HUES64 (cell line): ENCODE results near the gene EBF3.

Experiments
- H3K27ac ChIP-seq: 2 replicates; pipeline ENCODE4 v1.7.0; 2013; ENCODE audit warnings: low read depth, low read length, inconsistent platforms
- H3K27me3 ChIP-seq: 2 replicates; pipeline ENCODE4 v1.6.1; 2013; ENCODE audit warnings: mild to moderate bottlenecking, low read length; ENCODE audit not compliant: insufficient read depth
- H3K36me3 ChIP-seq: 2 replicates; pipeline ENCODE4 v1.6.1; 2013; ENCODE audit warnings: mild to moderate bottlenecking, low read length; ENCODE audit not compliant: insufficient read depth
- H3K4me1 ChIP-seq: 2 replicates; pipeline ENCODE4 v1.6.1; 2013; ENCODE audit warnings: mild to moderate bottlenecking, low read length, moderate library complexity; ENCODE audit not compliant: insufficient read depth
- H3K4me3 ChIP-seq: 2 replicates; pipeline ENCODE4 v1.5.1; 2013; ENCODE audit warnings: mild to moderate bottlenecking, low read length, moderate library complexity
- H3K9ac ChIP-seq: 2 replicates; pipeline ENCODE4 v1.6.1; 2013; ENCODE audit warnings: mild to moderate bottlenecking, low read depth, low read length
- H3K9me3 ChIP-seq: 2 replicates; pipeline ENCODE4 v1.6.1; 2013; ENCODE audit warnings: low read depth, low read length; ENCODE audit not compliant: insufficient read depth
- WGBS: fragments of 150-250, 120-280 bp; methylation state at CpG from one replicate; pipeline ENCODE4 v1.1.7; 2013; ENCODE audit warnings: missing lambda C conversion rate; 5-methylcytosine and 5-hydroxymethylcytosine counted together

EBF3 gene

DNA sequence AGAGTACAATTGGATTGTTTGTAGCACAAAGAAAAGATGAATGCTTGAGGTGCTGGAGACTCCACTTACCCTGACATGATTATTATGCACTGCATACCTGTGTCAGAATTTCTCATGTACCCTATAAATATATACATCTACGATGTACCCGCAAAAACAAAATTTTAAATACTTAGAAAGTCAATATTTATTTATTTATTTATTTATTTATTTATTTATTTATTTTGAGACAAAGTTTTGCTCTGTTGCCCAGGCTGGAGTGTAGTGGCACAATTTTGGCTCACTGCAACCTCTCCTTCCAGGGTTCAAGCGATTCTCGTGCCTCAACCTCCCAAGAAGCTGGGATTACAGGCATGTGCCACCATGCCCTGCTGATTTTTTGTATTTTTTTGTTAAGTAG lies 35.1 kb upstream of the EBF3 start:
- no peaks in the 10 kb centered on the region for H3K27me3 ChIP-seq
- no peaks in the 10 kb centered on the region for H3K4me1 ChIP-seq
- H3K4me3 ChIP-seq = no peak overlapping the region
- WGBS = 99% methylated on average over 4 of the region's 4 CpGs
- H3K9me3 ChIP-seq = 0 out of 2 replicates have a peak, but pooled peaks cover 1% of the 10 kb centered on the region
- no peaks in the 10 kb centered on the region for H3K36me3 ChIP-seq
- H3K27ac ChIP-seq = no peak overlapping the region
- no peak overlapping the region for H3K9ac ChIP-seq

DNA sequence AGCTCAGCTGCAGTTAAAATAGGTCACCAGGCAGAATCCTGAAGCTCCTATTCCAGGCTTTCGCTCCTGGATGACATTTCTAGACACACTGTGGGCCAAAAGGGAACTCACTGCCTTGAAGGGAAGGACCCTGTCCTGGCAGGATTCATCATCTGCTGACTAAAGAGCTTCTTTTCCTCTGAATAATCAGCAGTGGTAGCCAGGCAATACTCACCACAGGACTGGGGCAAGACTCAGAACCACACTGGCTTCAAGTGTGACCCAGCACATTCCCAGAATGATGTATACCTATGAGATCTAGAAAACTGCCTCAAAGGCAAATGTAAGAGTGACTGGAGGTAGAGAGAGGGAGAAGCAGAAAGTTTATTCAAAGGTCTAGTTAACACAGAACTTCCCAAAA lies 29.5 kb upstream of the EBF3 start:
- 88% methylated on average over 1 of the region's 1 CpG for WGBS
- H3K27me3 ChIP-seq = no peaks in the 10 kb centered on the region
- H3K36me3 ChIP-seq = no peaks in the 10 kb centered on the region
- no peak overlapping the region for H3K4me3 ChIP-seq
- no peaks in the 10 kb centered on the region for H3K4me1 ChIP-seq
- H3K27ac ChIP-seq = no peak overlapping the region
- H3K9me3 ChIP-seq = 0 out of 2 replicates have a peak, but pooled peaks cover 4% of the 10 kb centered on the region
- H3K9ac ChIP-seq = no peak overlapping the region

DNA sequence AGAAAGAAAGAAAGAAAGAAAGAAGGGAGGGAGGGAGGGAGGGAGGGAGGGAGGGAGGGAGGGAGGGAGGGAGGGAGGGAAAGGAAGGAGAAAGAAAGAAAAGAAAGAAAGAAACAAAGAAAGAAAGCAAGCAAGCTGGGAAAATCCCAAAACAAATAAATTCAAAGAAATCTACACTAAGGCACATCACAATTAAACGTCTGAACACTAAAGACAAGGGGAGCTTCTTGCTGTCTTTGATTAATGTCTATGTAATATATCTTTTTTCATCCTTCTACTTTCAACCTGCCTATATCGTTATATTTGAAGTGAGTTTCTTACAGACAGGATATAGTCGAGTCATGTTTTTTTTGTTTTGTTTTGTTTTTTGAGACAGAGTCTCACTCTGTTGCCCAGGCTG lies 28.3 kb upstream of the EBF3 start:
- 100% methylated on average over 2 of the region's 3 CpGs for whole genome bisulfite sequencing
- H3K27me3 ChIP-seq = no peaks in the 10 kb centered on the region
- H3K4me1 ChIP-seq = no peaks in the 10 kb centered on the region
- no peak overlapping the region for H3K9ac ChIP-seq
- H3K36me3 ChIP-seq = no peaks in the 10 kb centered on the region
- H3K9me3 ChIP-seq = 0 out of 2 replicates have a peak, but pooled peaks cover 4% of the 10 kb centered on the region
- no peak overlapping the region for H3K4me3 ChIP-seq
- H3K27ac ChIP-seq = no peak overlapping the region

DNA sequence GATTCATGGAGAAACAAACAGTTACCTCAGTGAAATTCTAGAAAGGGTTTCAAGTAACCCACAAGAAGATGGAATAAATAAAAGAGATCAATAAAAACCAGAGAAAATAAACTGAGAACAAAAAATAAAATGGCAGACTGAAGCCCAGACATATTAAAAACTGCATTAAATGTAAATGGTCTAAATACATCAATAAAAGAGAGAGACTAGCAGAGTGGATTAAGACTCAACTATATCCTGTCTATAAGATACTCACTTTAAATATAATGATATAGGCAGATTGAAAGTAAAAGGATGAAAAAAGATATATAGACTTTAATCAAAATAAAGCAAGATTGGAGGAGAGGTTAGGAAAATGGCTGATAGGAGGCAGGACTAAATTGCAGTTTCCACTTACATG lies 18.8 kb upstream of the EBF3 start:
- Histone ChIP-seq H3K9me3 (peaks cover 5% of the 10 kb centered on the region; the same call in 1 of the 2 replicates), H3K36me3 (no peaks in the 10 kb centered on the region), H3K4me1 (no peaks in the 10 kb centered on the region), H3K9ac (no peak overlapping the region), H3K27ac (no peak overlapping the region), H3K27me3 (no peaks in the 10 kb centered on the region), H3K4me3 (no peak overlapping the region)

DNA sequence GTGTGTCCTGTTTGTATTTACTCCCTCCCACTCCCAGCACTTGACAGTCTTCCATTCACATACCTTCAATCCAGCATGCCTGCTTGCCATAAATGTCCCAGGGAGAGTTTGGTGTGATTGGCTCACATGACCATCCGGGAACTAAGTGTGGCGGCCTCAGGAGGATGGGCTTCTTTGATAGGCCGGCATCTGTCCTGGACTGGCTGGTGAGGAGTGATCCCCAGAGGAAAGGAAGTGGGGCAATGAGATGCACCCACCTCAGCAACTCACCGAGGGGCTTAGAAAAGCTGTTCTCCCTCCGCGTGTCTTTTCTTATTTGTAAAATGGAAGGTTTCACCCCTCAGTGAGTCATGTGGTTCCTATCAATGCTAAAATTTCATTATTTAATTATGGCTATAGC lies 14.9 kb upstream of the EBF3 start:
- peaks cover 5% of the 10 kb centered on the region; the same call in 1 of the 2 replicates for H3K9me3 ChIP-seq

DNA sequence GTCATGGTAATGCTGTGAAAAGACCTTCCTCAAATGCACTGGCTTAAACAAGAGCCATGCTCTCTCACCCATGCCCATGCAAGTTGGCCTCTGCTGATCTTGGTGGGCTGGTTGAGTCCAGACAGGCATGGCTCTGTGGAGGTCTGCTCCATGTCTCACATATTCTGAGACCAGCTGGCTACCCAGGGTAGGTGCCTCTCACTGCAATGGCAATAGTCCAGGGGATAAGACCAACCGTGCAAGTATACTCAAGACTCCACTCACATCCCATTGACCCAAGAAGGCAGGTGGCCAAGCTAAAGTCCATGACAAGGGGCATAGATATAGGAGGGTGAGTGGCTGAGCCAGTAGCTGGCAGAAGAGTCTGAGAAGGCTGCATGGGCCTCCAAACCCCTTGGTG lies 14.2 kb upstream of the EBF3 start:
- Histone ChIP-seq H3K9ac (no peak overlapping the region), H3K4me1 (no peaks in the 10 kb centered on the region), H3K27ac (no peak overlapping the region), H3K27me3 (peaks cover 35% of the 10 kb centered on the region), H3K36me3 (no peaks in the 10 kb centered on the region), H3K9me3 (peaks cover 3% of the 10 kb centered on the region; the same call in 1 of the 2 replicates), H3K4me3 (no peak overlapping the region)
- 93% methylated on average over 1 of the region's 1 CpG for WGBS

More for the DNA sequence above, 14.9 kb upstream of the EBF3 start:
- Histone ChIP-seq H3K36me3 (no peaks in the 10 kb centered on the region), H3K27me3 (peaks cover 28% of the 10 kb centered on the region), H3K9ac (no peak overlapping the region), H3K4me1 (no peaks in the 10 kb centered on the region), H3K4me3 (no peak overlapping the region), H3K27ac (no peak overlapping the region)
- over 99% methylated on average over 6 of the region's 6 CpGs for WGBS

DNA sequence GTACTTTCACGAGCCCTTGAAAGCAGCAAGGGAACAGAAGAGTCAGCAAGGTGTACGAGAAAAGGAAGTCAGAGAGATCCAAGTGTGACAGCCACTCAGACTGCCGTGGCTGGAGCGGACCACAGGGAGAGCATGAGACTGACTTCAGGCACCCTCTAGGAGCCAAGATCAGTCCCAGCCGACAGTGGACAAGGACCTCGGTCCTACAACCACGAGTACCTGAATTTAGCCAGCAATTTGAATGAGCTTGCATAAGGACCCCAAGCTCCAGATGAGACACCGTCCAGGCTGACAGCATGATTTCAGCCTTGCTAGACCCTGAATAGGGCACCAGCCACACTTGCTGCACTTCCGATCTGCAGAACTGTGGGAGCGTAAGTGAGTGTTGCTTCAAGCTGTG lies 13.7 kb upstream of the EBF3 start:
- WGBS = 94% methylated on average over 10 of the region's 10 CpGs
- no peak overlapping the region for H3K4me3 ChIP-seq

DNA sequence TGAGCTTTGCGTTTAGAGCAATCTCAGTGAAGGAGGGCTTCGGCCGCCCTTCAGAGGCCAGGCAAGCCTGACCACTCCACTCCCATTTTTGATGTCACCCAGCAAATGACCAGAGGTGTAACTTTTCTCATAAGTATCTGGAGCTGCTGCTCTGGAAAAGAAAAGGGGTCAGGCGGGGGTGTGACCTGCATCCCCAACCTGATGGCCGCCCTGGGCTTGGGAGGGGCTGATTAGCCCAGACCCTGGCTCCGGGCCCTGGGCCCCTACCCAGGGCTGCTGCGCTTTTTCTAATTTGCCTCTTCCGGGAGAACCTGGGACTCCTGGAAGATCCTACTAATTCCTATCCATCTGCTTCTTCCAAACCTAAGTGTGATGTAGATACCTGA lies 9.6 kb upstream of the EBF3 start:
- no peak overlapping the region for H3K4me3 ChIP-seq
- 78% methylated on average over 8 of the region's 8 CpGs for WGBS
- H3K4me1 ChIP-seq = peaks cover 16% of the 10 kb centered on the region
- no peak overlapping the region for H3K27ac ChIP-seq
- H3K9me3 ChIP-seq = no peaks in the 10 kb centered on the region
- H3K27me3 ChIP-seq = peaks cover 81% of the 10 kb centered on the region
- no peaks in the 10 kb centered on the region for H3K36me3 ChIP-seq
- H3K9ac ChIP-seq = no peak overlapping the region

More for the DNA sequence above, 13.7 kb upstream of the EBF3 start:
- no peaks in the 10 kb centered on the region for H3K36me3 ChIP-seq
- peaks cover 40% of the 10 kb centered on the region for H3K27me3 ChIP-seq
- H3K9me3 ChIP-seq = peaks cover 3% of the 10 kb centered on the region; the same call in 1 of the 2 replicates
- H3K27ac ChIP-seq = no peak overlapping the region
- no peak overlapping the region for H3K9ac ChIP-seq
- no peaks in the 10 kb centered on the region for H3K4me1 ChIP-seq

DNA sequence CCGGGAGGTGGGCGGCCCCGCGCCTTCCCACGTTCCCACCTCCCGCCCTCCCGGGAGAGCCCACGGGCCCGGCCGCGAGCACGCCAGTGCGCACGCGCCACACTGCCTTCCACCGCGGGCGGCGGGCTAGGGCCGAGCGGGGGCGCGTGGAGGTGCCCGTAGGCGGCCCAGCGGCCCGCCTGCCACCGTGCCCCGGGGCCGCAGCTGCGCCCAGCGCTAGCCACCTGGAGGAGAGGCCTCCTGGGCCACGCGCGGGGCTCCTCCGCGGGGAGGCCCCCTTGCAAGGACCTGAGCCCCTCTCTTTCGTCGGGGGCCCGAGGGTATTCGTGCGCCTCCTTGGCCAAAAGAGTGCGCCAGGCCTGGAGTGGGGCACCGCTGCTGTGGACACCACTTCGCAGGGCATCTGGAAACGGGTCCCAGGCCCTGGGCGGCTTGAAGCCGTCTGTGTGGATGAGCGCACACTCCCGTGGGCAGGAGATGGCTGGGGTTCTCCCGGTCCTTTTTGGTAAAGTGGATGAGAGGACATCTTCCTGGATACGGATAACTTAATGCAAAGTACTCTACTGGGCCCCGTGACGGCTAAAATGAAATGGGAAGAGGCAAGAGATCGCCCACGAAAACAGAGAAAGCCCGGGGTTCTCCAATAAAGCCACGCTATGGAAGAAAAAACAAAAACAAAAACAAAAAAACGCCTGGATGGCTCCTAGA lies 9.0 kb upstream of the EBF3 start:
- Histone ChIP-seq H3K4me3 (peak overlapping the region; percentile 38), H3K27ac (no peak overlapping the region), H3K9me3 (no peaks in the 10 kb centered on the region), H3K4me1 (peaks cover 16% of the 10 kb centered on the region), H3K27me3 (peaks cover 87% of the 10 kb centered on the region), H3K36me3 (no peaks in the 10 kb centered on the region), H3K9ac (no peak overlapping the region)
- 35% methylated on average over 59 of the region's 59 CpGs for WGBS

DNA sequence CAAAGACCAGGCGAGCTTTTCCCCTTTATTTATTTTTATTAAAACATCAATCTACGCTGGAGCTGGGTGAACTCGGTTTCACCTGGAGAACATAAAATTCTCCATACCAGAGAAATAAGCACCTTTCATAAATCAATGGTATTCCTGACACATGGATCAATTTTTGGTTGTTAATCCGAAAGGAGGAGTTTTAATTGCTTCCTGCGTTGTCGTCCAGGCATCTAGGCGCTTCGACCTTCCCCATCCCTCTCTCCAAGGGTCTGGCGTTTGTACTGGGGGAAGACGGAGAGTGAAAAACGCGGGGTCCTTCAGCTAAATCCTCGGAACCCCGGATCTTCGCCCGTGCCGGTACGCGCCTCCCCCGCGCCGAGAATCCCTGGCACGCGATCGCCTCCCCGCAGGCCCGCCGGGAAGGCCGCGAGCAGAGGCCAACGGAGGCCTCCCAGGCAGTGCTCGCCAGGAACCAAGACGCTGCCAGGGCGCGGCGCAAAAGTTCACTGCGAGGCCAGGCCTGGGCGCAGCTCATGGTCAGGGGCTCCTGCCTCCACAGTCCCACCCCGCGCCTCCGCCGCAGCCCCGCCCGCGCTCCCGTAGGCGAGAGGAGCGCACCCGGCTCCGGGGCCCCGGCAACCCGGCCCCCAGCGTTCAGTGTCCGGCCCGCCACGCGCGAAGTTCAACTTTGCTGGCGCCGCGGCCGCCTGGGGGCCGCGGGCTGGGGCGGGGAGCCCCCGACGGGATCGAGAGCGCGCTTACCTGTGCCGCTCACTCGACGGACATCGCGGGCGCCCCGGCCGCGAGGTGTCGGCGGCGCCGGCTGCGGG lies 8.3 kb upstream of the EBF3 start:
- H3K9ac ChIP-seq = no peak overlapping the region
- 2% methylated on average over 84 of the region's 84 CpGs for WGBS
- no peaks in the 10 kb centered on the region for H3K9me3 ChIP-seq
- H3K4me3 ChIP-seq = peak overlapping the region; percentile 38
- H3K27me3 ChIP-seq = peaks cover 94% of the 10 kb centered on the region
- H3K27ac ChIP-seq = no peak overlapping the region
- H3K36me3 ChIP-seq = no peaks in the 10 kb centered on the region
- H3K4me1 ChIP-seq = peaks cover 16% of the 10 kb centered on the region

DNA sequence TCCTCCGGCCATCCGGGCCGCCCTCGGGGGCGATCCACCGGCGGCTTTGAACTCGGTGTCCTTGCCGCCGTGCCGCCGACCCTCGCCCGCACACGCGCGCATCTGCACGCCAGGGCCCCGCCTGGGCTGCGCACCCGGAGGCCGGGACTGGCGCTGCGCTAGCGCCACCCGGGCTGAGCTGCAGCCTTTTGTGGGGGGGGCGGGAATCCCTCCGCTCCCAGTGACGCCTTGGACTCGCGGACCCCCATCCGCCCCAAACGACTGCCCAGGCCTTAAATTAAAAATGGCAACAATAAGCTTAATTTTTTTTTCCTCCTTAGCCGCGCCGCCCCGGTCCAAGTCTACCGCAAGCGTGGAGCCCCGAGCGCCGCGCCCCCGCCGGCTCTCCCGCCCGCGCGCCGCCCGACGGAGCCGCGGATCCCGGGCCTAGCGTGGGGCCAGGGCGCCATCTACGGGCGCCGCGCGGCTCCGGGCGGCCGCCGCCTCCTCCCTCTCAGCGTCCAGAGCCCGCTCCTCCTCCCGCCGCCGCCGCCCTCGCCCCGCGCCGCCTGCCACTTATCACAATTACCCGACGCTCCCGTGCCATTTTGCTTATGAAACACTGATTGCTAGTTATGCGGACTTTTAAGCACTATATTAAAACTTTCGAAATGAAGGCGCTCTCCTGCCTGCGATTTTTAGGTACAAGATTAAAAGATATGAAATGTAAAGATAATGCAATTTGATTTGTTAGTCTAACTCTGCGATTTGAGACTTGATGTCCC lies 7.5 kb upstream of the EBF3 start:
- peaks cover 16% of the 10 kb centered on the region for H3K4me1 ChIP-seq
- under 1% methylated on average over 84 of the region's 84 CpGs for WGBS
- H3K27me3 ChIP-seq = peaks cover 98% of the 10 kb centered on the region
- H3K9me3 ChIP-seq = no peaks in the 10 kb centered on the region
- no peaks in the 10 kb centered on the region for H3K36me3 ChIP-seq
- H3K27ac ChIP-seq = no peak overlapping the region
- no peak overlapping the region for H3K9ac ChIP-seq
- H3K4me3 ChIP-seq = peak overlapping the region; percentile 50
